ENCODE results near the gene HLX. TPM values are rescaled to one million over a fixed set of nuclear protein-coding genes. Genes with fewer than 3 reads are reported as not detected.

The HLX gene
- total RNA-seq, 1 experiment from 2014 or later = 1.8 TPM

DNA sequence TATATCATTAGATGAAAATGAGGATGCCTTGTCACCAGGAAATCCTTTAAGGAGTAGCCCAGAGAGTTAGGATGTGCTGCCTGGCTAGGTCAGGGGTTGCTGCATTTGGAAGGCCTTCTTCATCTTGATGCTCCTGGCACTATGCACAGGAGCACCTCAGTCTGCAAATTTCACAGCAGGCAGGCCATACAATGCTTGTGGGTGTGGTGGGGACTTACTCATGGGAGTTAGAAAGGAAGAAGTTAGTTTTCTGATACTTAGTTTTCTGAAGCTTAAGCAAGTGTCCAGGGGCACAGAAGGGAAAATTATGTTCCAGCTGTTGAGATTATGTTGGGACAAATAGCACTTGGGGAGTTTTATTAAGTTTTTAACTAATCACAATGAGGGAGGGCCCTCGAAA lies 11.4 kb downstream of the HLX start:
- no peaks in the 10 kb centered on the region for H3K9me3 ChIP-seq (ENCODE audit: control insufficient read depth in 1 of 2, insufficient read depth in 1 of 2, low read depth in 1 of 2, low read length in 2 of 2)
- no peaks in the 10 kb centered on the region for H3K4me1 ChIP-seq (ENCODE audit: control insufficient read depth in 1 of 2, insufficient read depth in 2 of 2, low read length in 2 of 2)
- CTCF ChIA-PET = no interaction called here
- H3K9ac ChIP-seq (ENCODE audit: low read length) = no peak overlapping the region
- no peaks in the 10 kb centered on the region for H3K79me2 ChIP-seq (ENCODE audit: insufficient read depth, low read length)
- no peak overlapping the region for H2AFZ ChIP-seq (ENCODE audit: low read depth, low read length, poor library complexity, severe bottlenecking)
- no peaks in the 10 kb centered on the region for H3K36me3 ChIP-seq (ENCODE audit: control insufficient read depth in 1 of 2, insufficient read depth in 2 of 2, low read length in 2 of 2)
- H4K20me1 ChIP-seq (ENCODE audit: insufficient read depth) = no peaks in the 10 kb centered on the region
- H3K27me3 ChIP-seq (ENCODE audit: insufficient read depth, low read length) = no peaks in the 10 kb centered on the region
- H3K4me2 ChIP-seq (ENCODE audit: low read length) = no peak overlapping the region
- intact Hi-C loops (cut with micrococcal nuclease) = no loop called here
- DNase-seq (ENCODE audit: low read depth, low spot score) = no peak
- POLR2A ChIA-PET = no interaction called here
- no peaks in the 10 kb centered on the region for H3K9me2 ChIP-seq (ENCODE audit: insufficient read depth)
- TF ChIP-seq SRF (IDR thresholded peaks at IDR 0.05; ENCODE audit: low read depth) (no peak), JUND (IDR thresholded peaks at IDR 0.05) (no peak), CTCF (IDR thresholded peaks at IDR 0.05 in 2 of 3, conservative IDR thresholded peaks at IDR 0.05 in 1 of 3; ENCODE audit: borderline replicate concordance in 1 of 3, insufficient read depth in 1 of 3, low read depth in 2 of 3, low read length in 2 of 3) (no peak), ZBTB33 (IDR thresholded peaks at IDR 0.05; ENCODE audit: extremely low read depth, insufficient replicate concordance, low read length) (no peak), RAD21 (IDR thresholded peaks at IDR 0.05; ENCODE audit: low read depth) (no peak)
- H3K4me3 ChIP-seq (replicated peaks in 1 of 2; ENCODE audit: low read depth in 1 of 2, low read length in 2 of 2) = no peak overlapping the region
- BruUV-seq (replicated peaks) = no TSS peak
- RAD21 ChIA-PET (ENCODE audit: low non-redundant PET in 1 of 2, low total read pairs in 2 of 2, uncharacterized antibody in 2 of 2, unreplicated experiment in 2 of 2) = no interaction called here
- no peak for ATAC-seq
- H3K27ac ChIP-seq (ENCODE audit: low read depth, low read length) = no peak overlapping the region

All from HCT116 (cell line).